Measurements from ENCODE around the gene TRIML2.
"Not testable (repeated sequence)": the region's sequence is repeated elsewhere in the genome, so short reads cannot be mapped to it uniquely, and the experiment has no call there.

The TRIML2 gene

GRCh38 chr4:188107931-188108843 lies 1.2 kb downstream of the TRIML2 start:
- FAIRE-seq (no peak), DNase-seq (ENCODE audit: low spot score) (no peak)

GRCh38 chr4:188106454-188106853 lies 2.9 kb downstream of the TRIML2 start:
- DNase-seq (ENCODE audit: low spot score) (no peak), FAIRE-seq (no peak)

- FAIRE-seq (no peak), DNase-seq (ENCODE audit: low spot score) (no peak)
Observed at GRCh38 chr4:188092824-188093223, 16.6 kb downstream of the TRIML2 start.

DNA sequence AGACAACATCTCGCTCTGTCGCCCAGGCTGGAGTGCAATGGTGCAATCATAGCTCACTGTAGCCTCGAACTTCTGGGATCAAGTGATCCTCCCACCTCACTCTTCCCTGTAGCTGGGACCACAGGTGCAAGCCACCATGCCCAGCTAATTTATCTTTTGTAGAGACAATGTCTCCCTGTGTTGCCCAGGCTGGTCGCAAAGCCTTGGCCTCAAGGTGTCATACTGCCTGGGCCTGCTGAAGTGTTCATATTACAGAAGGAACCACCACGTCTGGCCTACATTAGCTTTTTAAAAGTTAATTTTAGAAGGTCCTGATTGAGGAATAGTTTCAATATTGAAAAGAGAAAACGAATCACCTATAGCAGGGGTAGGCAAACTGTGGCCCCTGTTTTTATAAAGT lies 22.5 kb downstream of the TRIML2 start:
- no peak for DNase-seq (ENCODE audit: low spot score)
- no peak for FAIRE-seq

DNA sequence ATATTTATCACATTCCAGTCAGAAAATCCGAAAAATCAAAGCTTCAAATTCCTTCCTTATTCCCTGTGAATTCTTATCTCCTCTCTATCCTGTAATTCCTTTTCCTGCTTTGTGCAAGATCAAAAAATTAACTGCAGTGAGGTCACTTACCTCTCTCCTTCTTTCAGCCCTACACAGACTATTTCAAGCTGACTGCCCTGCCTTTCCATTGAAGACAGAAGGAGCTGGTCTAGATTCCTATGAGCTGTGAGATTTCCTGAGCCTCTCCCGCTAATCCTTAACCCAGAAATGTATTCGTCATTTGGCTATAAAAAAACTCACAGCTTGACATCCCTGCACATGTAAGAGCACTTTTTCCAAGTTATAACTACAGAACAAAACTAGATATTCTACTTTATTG lies 26.6 kb downstream of the TRIML2 start:
- no peak for FAIRE-seq

GRCh38 chr4:188078116-188078515 lies 31.3 kb downstream of the TRIML2 start:
- no peak for DNase-seq (ENCODE audit: low spot score)
- no peak for FAIRE-seq

More for the DNA sequence above, 26.6 kb downstream of the TRIML2 start:
- DNase-seq (ENCODE audit: low spot score): no peak

DNA sequence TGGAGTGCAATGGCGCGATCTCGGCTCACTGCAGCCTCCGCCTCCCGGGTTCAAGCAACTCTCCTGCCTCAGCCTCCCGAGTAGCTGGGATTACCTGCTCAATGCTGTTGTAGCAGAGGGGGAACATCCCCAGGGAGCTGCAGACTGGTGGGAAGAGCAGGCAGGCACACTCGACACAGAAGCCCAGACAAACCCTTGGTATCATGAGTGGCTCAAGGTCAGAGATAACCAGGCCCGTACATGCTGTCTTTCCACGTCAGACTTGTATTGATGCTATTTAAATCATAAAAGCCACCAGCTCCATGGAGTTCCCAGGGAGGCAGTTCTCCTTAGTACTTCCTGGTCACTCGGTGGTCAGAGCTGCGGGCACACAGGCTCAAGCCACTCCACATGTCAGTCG lies 33.2 kb downstream of the TRIML2 start:
- DNase-seq (ENCODE audit: low spot score) (no peak), FAIRE-seq (no peak)

DNA sequence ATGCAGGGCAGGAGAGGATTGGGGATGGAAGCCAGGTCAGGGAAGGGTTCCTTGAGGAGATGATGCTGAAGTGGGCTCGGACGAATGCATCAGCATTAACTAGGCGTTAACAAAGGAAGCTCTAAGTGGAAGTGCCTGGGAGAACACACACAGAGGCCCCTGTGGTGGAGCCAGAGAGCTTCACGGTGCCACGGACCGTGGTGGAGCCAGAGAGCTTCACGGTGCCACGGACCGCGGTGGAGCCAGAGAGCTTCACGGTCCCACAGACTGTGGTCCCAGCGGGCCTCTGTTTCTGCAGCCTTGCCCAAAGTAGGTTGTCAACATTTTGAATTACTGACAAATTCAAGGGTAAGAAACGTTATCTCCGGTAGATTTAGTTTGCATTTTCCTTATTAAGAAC lies 48.3 kb downstream of the TRIML2 start:
- DNase-seq (ENCODE audit: low spot score) (no peak), FAIRE-seq (no peak)

GRCh38 chr4:188053302-188053701 lies 56.1 kb downstream of the TRIML2 start:
- DNase-seq (ENCODE audit: low spot score) (no peak), FAIRE-seq (no peak)

DNA sequence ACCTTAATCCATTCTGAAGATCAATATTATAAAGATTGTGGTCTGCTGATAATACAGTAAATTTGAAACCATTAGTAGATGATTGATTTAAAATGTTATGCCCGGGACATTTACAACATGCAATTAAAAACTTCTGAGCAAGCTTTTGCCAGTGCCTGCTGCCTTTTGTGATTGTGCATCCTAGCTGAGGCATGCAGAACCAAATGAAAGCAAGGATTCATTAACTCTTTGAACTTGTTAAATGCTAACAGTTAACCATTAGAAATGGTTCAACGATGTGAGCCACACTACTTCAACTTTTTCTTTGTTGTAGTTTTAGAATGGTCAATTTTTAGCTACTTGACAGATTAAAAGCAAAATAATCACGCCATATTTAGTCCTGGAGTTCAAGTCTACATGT lies 62.7 kb downstream of the TRIML2 start:
- no peak for DNase-seq (ENCODE audit: low spot score)
- no peak for FAIRE-seq

- not testable (repeated sequence) for FAIRE-seq; DNase-seq (ENCODE audit: low spot score)
Observed at GRCh38 chr4:188045461-188045860, 63.9 kb downstream of the TRIML2 start.

DNA sequence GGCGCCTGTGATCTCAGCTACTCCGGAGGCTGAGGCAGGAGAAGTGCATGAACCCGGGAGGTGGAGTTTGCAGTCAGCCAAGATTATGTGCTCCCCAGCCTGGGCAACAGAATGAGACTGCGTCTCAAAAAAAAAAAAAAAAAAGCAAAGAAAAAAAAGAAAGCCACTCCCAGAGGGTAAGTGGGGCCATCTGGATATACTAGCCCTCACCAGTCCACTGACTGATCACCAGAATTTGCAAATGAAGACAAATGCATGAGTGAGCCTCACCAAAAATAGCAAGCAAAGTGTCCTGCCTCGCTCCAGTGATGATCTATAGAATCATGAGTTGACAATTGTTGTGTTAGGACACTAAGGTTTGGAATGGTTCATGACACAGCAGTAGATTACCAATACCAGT lies 66.2 kb downstream of the TRIML2 start:
- DNase-seq (ENCODE audit: low spot score) (no peak), FAIRE-seq (no peak)

GRCh38 chr4:188042191-188042590 lies 67.2 kb downstream of the TRIML2 start:
- DNase-seq (ENCODE audit: low spot score) (no peak), FAIRE-seq (no peak)

DNA sequence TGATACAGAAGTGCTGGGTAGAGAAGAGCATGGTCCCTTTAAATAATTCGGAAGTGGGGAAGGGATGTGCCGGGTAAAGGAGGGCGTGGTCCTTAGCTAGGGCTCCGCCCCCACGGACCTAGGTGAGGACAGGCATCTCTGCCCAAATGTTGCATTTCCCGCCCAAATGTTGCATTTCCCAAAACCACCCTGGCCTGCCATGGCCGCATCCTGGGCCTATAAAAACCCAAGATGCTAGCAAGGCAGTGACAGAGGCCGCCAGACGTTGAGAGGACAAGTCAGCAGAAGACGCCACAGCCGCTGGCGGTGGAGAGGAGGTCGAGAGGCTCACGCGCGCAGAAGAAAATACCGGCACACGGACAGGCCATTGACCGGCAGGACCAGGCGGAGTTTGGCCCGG lies 67.7 kb downstream of the TRIML2 start:
- FAIRE-seq: no peak
- no peak for DNase-seq (ENCODE audit: low spot score)

All from RCC 7860 (cell line).